Upper lobe of left lung (tissue), 4 donors: ENCODE data around the gene CSTPP1.
A peak's percentile ranks its signal among the peaks of the same experiment; 100 is the strongest.

Experiments
- POLR2A ChIP-seq, 4 donors: fragments of 450-650 bp; IDR thresholded peaks; one replicate each; pipeline ENCODE4 v1.5.1; 2016 to 2017; ENCODE audit warnings: antibody characterized with exemption in 4 of 4, mild to moderate bottlenecking in 2 of 4
- POLR2AphosphoS5 ChIP-seq, 2 donors: sonication (generic); formaldehyde crosslinking; IDR thresholded peaks; one replicate each; pipeline ENCODE4 v1.5.1; 2017; ENCODE audit warnings: antibody characterized with exemption in 2 of 2
- TF ChIP-seq, protein P1 (sequence below), 6 experiments: fragments of 450-650 bp in 4 of 6; fragments of 200-600 bp in 2 of 6; sonication (generic) in 2 of 6; IDR thresholded peaks; one replicate each; pipeline ENCODE4 v1.5.1; 2016 to 2019; ENCODE audit warnings: antibody characterized with exemption in 6 of 6

GRCh38 chr11:46889689-46890475 lies 46.7 kb upstream of the CSTPP1 start:
- TF ChIP-seq POLR2AphosphoS5 (IDR thresholded peaks at IDR 0.05) = no peak
- TF ChIP-seq, protein P1, sequence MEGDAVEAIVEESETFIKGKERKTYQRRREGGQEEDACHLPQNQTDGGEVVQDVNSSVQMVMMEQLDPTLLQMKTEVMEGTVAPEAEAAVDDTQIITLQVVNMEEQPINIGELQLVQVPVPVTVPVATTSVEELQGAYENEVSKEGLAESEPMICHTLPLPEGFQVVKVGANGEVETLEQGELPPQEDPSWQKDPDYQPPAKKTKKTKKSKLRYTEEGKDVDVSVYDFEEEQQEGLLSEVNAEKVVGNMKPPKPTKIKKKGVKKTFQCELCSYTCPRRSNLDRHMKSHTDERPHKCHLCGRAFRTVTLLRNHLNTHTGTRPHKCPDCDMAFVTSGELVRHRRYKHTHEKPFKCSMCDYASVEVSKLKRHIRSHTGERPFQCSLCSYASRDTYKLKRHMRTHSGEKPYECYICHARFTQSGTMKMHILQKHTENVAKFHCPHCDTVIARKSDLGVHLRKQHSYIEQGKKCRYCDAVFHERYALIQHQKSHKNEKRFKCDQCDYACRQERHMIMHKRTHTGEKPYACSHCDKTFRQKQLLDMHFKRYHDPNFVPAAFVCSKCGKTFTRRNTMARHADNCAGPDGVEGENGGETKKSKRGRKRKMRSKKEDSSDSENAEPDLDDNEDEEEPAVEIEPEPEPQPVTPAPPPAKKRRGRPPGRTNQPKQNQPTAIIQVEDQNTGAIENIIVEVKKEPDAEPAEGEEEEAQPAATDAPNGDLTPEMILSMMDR (IDR thresholded peaks at IDR 0.05) = peak; percentile 73 to 91 (median 88)
- TF ChIP-seq POLR2A (IDR thresholded peaks at IDR 0.05) = no peak
